NOMO-1 treated with DMSO at 0.1 percent for 48 hours (cell line): ENCODE results near the gene DHX29.

Source experiments
- DNase-seq: peaks from one replicate; lab custom pipeline; 2025; ENCODE audit not compliant: unreplicated experiment; lab: John Stamatoyannopoulos, UW

DHX29 gene, protein sequence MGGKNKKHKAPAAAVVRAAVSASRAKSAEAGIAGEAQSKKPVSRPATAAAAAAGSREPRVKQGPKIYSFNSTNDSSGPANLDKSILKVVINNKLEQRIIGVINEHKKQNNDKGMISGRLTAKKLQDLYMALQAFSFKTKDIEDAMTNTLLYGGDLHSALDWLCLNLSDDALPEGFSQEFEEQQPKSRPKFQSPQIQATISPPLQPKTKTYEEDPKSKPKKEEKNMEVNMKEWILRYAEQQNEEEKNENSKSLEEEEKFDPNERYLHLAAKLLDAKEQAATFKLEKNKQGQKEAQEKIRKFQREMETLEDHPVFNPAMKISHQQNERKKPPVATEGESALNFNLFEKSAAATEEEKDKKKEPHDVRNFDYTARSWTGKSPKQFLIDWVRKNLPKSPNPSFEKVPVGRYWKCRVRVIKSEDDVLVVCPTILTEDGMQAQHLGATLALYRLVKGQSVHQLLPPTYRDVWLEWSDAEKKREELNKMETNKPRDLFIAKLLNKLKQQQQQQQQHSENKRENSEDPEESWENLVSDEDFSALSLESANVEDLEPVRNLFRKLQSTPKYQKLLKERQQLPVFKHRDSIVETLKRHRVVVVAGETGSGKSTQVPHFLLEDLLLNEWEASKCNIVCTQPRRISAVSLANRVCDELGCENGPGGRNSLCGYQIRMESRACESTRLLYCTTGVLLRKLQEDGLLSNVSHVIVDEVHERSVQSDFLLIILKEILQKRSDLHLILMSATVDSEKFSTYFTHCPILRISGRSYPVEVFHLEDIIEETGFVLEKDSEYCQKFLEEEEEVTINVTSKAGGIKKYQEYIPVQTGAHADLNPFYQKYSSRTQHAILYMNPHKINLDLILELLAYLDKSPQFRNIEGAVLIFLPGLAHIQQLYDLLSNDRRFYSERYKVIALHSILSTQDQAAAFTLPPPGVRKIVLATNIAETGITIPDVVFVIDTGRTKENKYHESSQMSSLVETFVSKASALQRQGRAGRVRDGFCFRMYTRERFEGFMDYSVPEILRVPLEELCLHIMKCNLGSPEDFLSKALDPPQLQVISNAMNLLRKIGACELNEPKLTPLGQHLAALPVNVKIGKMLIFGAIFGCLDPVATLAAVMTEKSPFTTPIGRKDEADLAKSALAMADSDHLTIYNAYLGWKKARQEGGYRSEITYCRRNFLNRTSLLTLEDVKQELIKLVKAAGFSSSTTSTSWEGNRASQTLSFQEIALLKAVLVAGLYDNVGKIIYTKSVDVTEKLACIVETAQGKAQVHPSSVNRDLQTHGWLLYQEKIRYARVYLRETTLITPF (N-terminal part only)

DNA sequence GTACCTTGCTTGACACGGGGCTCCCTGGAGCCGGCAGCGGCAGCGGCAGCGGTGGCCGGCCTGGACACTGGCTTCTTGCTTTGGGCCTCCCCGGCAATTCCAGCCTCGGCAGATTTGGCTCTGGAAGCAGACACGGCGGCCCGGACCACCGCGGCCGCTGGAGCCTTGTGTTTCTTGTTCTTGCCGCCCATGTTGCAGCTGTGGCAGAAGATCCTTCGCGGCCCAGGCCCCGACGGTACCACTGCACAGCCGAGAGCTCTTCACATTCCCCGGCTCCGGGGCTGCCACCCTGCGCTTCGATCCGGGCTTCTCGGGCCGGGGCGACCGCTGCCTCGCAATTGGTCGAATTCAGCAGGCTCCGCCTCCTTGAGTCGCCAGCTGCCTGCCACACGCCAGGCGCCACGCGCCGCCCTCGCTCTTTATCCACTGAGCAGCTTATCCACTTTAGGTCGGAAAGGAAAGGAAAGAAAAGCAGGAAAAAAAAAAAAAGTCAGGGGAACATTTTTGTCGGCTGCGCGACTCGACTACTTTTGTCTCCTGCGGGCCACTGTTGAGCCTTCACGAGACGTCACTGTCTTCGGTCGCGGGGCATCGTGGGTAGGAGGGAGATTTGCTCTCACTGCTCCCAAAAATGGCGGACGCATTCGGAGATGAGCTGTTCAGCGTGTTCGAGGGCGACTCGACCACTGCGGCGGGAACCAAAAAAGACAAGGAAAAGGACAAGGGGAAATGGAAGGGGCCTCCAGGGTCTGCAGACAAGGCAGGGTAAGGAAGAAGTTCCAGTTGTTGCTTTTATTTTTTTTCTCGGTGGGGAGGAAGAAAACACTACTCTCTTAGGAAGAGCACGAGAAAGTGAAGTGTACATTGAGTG lies at the start of gene DHX29, which contains the start of gene MTREX:
DHX29 (minus strand) TSS at position 312 of the 871 bp plus-strand sequence; CDS start at position 191, 121 bp downstream.
MTREX (plus strand) TSS at position 607 of the 871 bp plus-strand sequence; CDS start at position 632, 25 bp downstream.
- peak; percentile 87 for DNase-seq

DNA sequence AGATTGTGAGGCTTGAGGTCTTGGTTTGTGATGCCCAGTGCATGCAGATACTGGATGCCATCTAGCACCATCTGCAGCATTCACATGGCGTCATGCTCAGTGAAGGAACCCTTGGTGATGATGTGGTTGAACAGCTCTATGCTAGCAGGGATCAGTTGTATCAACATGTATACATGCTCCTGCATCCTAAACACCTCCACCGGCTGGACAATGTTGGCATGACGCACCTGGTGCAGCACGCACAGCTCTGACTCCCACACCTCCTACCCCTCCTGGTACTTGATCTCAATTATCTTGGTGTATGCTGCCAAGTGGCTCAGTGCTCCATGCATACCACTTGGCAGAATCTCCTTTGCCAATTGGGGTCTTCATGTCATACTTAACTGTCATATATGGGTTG lies 49.4 kb upstream of the DHX29 start:
- no peak for DNase-seq

DNA sequence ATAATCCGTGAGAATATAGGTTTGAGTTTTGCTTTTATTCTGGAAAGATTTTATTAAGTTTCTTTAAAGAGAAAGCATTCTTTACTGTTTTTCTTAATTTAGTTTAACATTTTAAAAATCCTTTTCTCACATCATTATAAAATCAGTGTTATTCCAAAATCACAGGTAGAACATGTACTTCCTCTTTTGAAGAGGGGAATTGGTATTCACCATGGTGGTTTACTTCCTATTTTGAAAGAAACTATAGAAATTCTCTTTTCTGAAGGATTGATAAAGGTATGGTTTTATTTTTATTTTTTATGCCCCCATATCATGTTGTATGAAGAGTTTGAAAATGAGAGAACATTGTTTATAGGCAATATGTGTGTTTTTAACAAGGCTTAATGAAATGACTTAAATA lies 43.3 kb upstream of the DHX29 start:
- no peak for DNase-seq

DNA sequence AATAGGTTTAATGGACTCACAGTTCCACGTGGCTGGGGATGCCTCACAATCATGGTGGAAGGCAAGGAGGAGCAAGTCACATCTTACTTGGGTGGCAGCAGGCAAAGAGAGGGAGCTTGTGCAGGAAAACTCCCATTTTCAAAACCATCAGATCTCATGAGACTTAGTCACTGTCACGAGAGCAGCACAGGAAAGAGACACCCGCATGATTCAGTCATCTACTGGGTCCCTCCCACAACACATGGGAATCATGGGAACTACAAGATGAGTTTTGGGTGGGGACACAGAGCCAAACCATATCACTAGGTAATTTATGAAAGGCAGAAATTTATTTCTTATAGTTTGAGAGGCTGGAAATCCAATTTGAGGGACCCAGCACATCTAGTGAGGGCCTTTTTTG lies 40.3 kb upstream of the DHX29 start:
- no peak for DNase-seq

DNA sequence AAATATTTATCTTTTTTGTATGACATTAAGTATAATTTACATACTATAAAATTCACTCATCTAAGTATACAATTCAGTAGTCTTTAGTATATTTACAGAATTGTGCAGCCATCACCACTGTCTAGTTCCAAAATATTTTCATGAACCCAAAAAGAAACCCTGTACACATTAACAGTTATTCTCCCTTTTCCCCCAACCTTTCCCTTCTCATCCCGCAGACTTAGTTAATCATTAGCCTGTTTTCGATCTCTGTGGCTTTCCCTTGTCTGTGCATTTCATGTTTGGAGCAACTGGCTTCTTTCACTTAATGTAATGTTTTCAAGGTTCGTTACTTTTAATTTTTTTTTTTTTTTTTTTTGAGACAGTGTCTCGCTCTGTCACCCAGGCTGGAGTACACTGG lies 37.8 kb upstream of the DHX29 start:
- DNase-seq: no peak

DNA sequence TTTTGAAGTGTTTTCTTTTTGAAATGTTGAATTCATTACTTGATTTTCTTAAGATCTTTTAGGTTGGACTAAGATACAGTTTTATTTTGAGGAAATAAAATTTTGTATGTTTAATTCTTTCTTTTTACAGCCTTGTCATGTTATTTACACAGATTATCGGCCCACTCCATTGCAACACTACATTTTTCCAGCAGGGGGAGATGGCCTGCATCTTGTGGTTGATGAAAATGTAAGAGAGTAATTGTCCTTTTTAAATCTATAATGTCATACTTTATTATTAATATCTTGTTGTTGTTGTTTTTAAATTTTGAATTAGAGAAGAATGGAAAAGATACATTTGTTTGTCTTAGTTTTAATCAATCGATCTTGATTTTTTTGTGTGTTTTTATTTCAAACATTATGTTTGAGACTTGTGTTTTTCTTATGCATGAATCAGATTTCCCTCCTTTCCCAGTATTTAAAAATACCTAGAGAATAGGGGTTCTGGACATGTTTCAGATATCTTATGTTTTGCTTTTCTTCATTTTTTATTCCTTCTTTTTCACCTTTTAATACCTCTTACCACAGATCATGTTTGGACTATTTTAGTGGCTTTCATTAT lies 37.0 kb upstream of the DHX29 start:
- DNase-seq: peak; percentile 20

DNA sequence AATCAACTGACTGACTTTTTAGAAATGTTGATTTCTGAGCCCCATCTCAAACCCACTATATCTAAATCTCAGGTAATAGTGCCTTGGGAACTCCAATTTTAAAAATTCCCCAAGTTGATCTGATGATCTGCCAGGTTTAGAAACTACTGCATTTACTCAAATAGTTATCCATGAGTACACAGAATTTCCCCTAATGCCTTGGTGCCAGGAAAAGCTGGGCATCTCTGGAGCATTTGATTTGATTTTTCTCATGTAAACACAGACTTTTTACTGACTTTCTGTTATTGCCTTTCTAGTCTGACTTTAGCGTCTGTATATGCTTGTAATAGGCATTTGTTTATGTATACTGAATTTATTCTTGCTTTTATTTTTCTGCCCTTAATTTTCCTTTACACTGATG lies 36.1 kb upstream of the DHX29 start:
- DNase-seq: no peak

DNA sequence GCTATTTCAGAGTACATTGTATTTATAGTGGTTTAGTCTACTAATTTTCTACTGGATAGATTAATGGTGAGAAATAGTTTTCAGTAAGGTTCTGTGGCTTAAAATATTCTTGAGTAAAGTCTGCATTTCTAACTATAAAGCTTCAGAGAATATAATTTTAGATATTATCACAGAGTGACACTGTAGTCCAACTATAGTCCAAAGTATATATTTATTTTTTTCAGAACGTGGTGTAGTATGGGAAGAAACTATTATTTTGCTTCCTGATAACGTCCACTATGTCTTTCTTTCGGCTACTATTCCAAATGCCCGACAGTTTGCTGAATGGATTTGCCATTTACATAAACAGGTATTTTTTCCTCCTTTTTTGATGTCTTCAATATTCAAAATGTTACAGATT lies 35.6 kb upstream of the DHX29 start:
- no peak for DNase-seq

DNA sequence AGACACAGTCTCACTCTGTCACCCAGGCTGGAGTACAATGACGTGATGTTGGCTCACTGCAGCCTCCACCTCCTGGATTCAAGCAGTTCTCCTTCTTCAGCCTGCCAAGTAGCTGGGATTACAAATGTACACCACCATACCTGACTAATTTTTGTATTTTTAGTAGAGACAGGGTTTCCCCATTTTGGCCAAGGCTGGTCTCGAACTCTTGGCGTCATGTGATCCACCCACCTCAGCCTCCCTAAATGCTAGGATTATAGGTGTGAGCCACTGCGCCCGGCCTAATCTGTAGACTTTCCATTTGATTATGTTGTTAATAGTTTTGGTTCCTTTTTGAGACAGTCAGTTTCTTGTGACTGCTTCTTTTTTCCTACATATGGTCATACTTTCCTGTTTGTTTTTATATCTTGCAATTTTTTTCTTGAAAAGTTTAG lies 31.3 kb upstream of the DHX29 start:
- DNase-seq: no peak

DNA sequence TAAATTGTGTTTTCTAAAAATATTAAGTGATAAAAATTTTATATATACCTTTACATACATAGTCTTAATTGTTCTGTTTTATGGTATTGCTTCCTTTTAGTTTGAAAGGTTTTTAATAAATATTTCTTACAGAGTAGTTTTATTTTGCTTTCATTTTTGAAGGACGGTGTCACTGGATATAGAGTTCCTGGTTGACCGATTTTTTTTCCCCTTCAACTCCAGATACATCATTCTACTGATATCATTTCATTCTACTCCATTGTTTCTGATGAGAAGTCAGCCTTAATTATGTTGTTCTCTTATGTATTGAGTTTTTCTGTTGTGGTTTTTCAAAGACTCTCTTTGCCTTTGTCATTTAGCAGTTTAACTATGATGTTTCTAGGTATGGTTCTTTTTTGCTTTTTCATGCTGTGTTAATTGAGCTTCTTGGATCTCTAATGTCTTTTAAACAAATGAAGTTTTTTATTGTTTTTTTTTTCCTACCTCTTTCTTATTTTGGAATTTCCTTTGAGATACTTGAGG lies 30.7 kb upstream of the DHX29 start:
- DNase-seq: no peak

DNA sequence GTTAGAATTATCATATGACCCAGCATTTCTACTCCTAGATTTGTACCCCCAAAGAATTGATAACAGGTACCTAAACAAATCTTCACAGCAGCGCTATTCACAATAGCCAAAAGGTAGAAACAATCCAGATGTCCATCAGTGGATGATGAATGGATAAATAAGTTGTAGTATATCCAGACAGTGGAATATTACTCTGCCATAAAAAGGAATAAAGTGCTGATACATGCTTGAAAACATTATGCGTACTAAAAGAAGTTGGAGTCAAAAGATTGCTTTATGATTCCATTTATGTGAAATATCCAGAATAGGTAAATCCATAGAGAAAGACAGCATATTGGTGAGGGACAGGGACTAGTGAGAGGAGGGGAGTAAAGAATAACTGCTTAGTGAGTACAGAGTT lies 26.3 kb upstream of the DHX29 start:
- no peak for DNase-seq

DNA sequence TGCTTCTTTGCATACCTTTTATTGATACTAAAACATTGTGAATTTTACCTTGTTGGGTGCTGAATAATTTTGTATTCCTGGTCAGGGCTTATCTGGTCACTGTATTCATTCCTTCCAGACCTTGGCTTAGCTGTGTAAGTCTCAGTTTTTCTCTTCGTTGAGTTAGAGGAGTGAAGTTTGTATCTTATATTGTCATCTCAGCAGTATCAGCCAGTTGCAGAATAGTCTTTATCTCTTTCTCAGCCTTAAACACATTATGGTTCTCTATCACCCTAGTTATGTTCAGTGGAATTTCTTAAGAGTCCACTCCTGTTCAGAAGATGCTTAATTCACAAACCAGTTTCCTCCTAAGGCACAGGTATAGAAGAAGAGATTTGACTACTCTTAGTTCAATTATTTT lies 25.5 kb upstream of the DHX29 start:
- DNase-seq: no peak

DNA sequence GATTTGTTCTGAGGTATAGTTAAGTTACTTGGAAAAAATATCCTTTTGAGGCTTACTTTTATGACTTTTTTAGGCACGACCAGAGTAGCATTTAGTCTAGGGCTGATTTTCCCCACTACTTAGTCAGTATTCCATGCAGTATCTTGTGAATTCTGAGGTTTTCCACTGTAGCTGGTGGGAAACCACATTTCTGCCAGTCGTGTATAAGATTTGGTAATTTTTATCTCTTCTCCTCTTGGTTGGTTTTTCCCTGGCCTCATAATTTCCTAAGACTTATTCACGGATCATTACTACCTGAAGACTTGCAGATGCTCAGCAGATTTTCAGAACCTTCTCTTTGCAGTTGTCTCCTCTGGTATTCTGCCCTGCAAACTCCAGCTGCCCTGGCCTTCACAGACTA lies 23.8 kb upstream of the DHX29 start:
- DNase-seq: no peak

DNA sequence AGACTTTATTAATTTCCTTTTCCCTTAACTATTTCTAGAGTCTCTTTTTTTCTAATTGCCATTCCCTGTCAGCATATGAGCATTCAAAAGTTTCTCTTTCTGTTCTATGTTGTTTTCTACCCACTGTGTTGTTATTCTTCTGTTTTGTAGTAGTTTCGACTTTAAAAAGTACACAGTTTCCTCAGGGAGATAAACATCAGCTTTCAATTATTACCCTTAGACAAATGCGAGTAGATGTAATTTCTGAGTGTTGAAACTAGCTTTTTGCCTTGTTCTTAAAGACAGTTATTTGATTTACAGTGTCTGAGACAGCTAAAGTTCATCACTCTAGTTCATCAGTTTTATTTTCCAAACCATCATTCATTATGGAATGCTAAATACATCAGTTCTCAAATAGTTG lies 19.8 kb upstream of the DHX29 start:
- DNase-seq: no peak

DNA sequence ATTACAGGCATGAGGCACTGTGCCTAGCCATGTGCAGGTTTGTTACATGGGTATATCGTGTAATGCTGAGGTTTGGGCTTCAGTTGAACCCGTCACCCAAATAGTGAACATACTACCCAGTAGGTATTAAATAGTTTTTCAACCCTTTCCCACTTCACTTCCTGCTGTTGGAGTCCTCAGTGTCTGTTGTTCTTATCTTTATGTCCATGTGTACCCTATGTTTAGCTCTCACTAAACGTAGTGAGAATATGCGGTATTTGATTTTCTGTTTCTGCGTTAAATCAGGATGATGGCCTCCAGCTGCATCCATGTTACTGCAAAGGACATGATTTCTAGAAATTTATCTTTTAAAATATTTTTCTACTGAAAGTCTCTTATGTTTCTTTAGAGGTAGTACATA lies 18.1 kb upstream of the DHX29 start:
- DNase-seq: no peak

DNA sequence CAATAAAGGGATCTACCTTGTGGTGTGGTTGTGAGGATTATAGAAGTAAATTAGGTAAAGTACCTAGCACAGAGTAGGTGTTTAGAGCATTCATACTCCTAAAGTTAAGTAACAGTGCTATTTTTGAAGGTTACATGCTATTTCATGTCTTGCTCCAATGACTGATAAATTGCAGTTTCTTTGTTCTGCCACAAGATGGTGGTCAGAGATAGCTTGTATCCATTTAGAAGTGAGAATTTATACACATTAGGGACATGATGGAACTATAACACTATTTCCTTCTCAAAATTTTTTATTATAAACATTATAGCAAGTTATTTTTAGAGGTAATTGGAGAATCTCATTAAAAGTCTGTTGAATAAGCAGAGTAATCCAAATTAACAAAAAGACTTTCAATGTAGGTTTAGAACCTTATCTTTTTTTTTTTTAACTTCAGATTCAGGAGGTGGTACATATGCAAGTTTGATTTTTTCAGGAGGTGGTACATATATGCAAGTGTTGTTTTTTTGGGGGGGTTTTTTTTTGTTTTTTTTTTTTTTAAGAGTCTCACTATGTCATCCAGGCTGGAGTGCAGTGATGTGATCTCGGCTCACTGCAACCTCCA lies 17.4 kb upstream of the DHX29 start:
- DNase-seq: peak; percentile 29

DNA sequence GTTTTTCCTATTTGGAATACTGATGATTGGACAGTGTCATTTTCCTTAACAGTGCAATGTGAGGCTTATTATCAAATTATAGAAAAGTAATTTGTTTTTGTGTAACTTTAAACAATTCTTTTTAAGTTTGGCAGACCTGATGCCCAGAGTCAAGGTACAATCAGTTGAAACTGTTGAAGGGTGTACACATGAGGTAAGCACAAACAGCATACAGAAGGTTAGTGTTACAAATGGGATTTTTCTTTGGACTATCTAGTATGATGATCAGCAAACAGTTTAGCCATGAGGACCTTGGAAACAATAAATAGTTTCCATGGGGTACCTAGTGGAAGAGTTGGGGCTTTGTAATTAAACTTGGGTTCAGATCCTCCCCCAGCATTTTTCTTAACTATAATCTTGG lies 16.5 kb upstream of the DHX29 start:
- no peak for DNase-seq

DNA sequence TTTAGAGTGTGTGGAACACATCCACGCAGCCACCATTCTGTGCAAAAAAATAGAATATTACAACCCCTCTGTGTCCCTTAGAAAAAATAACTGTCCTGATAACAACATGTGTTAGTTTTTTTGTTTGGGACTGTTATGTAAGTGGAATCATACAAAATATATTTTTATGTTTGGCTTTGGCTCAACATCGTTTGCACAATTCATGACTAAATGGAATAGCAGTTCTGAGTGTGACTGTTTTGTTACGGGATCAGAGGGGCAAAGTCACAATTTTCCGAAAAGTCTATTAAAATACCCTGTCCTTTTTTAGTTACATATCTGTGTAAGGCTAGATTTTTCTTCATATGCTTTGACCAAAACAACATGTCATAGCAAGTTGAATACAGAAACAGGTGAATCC lies 13.1 kb upstream of the DHX29 start:
- DNase-seq: no peak

DNA sequence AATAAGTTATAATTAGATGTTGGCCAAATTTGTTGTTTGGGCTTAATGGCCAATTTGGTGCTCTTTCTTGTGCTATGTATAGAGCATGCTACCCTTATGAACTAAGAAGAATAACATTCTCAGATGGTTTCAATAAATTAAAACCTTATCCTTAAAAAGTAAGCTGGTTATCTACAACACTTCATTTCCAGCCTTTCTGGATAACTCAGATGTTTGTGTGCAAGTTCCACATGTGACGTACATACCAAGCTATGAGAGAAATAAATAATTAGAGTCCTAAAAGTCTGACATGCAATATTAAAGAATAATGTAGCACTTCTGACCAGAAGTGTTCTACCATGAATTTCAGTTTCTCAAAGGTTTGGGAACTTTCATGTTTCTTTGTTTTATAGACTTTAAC lies 12.0 kb upstream of the DHX29 start:
- DNase-seq: no peak
